Colonic mucosa (tissue), 4 donors: ENCODE results near the gene UGT1A3. TPM values are rescaled to one million over a fixed set of nuclear protein-coding genes. Genes with fewer than 3 reads are reported as not detected.

Experiments
- DNase-seq: peaks from one replicate; pipeline ENCODE4 v3.0.0-alpha.2; 2020
- H3K27ac ChIP-seq: fragments of 200-600 bp; one replicate; pipeline ENCODE4 v1.8.0; 2021
- H3K27me3 ChIP-seq: fragments of 200-600 bp; one replicate; pipeline ENCODE4 v1.8.0; 2021
- H3K36me3 ChIP-seq: fragments of 200-600 bp; one replicate; pipeline ENCODE4 v1.8.0; 2021
- H3K4me1 ChIP-seq: fragments of 200-600 bp; one replicate; pipeline ENCODE4 v1.8.0; 2021; ENCODE audit warnings: mild to moderate bottlenecking
- H3K4me3 ChIP-seq: fragments of 200-600 bp; one replicate; pipeline ENCODE4 v1.8.0; 2021
- H3K9ac ChIP-seq, 2 donors: one replicate each; pipeline ENCODE4 v1.7.0; 2013; ENCODE audit warnings: control low read depth in 2 of 2, low read depth in 2 of 2, low read length in 2 of 2
- H3K9me3 ChIP-seq: fragments of 200-600 bp; one replicate; pipeline ENCODE4 v1.8.0; 2021
- CTCF ChIP-seq: fragments of 200-600 bp; IDR thresholded peaks from one replicate; pipeline ENCODE4 v1.8.0; 2022; ENCODE audit warnings: antibody characterized with exemption, mild to moderate bottlenecking
- intact Hi-C: fragments of 100-400 bp; cut with DNase I; formaldehyde crosslinking; loops from one replicate; pipeline ENCODE4 v1.14.1; 2022
- total RNA-seq, 2 donors: library from RNA; stranded (reverse); fragmentation: NEBNext Ultra II Directional in 1 of 2; extraction: Animal tissue kit (Norgen Biotek cat#: 25700) in 1 of 2; gene quantifications; one replicate each; pipeline ENCODE4 v1.2.1, GENCODE V29; 2021
- donor health status: healthy.
- donor health status: DM: no; HTN: no; CAD: no.
- donor health status: DM: no; HTN: no; CAD: no.

Gene UGT1A3
- total RNA-seq, 2 donors from 2014 or later: 1.0 to 1.9 TPM

DNA sequence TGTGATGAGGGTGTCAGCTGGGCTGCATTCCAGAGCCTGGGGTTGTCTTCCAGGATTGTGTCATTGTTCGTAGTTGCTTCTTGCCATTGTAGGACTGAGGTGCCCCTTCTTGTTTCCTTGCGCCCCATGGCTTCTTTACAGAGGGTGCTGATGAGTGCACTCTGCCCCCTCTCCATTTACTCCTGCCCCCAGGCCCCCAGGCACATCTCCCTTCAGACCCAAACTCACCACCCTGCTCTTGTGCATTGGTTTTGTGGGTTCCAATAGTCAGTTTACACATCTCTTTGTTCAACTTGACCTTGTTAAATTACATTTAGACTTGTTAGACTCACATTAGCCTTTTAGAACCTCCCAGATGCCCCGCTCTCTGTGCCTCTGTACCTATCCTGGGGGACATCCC, 92.4 kb downstream of the UGT1A3 start:
- no peaks in the 10 kb centered on the region for H3K27me3 ChIP-seq
- DNase-seq: no peak
- no peaks in the 10 kb centered on the region for H3K4me1 ChIP-seq
- no peak overlapping the region for H3K9ac ChIP-seq
- intact Hi-C loops: no loop called here
- no peak for TF ChIP-seq CTCF
- no peaks in the 10 kb centered on the region for H3K36me3 ChIP-seq
- H3K4me3 ChIP-seq: no peak overlapping the region
- H3K9me3 ChIP-seq: no peaks in the 10 kb centered on the region
- H3K27ac ChIP-seq: no peak overlapping the region

GRCh38 chr2:233821709-233822100, 92.9 kb downstream of the UGT1A3 start:
- Histone ChIP-seq H3K9ac (no peak overlapping the region), H3K36me3 (no peaks in the 10 kb centered on the region), H3K27ac (no peak overlapping the region), H3K9me3 (no peaks in the 10 kb centered on the region), H3K4me1 (no peaks in the 10 kb centered on the region), H3K27me3 (no peaks in the 10 kb centered on the region), H3K4me3 (no peak overlapping the region)
- no peak for TF ChIP-seq CTCF
- no peak for DNase-seq
- intact Hi-C loops: no loop called here

GRCh38 chr2:233822101-233822771, 93.4 kb downstream of the UGT1A3 start:
- no peaks in the 10 kb centered on the region for H3K9me3 ChIP-seq
- H3K27ac ChIP-seq: no peak overlapping the region
- H3K27me3 ChIP-seq: no peaks in the 10 kb centered on the region
- no peak for DNase-seq
- intact Hi-C loops: no loop called here
- no peaks in the 10 kb centered on the region for H3K36me3 ChIP-seq
- no peaks in the 10 kb centered on the region for H3K4me1 ChIP-seq
- TF ChIP-seq CTCF: no peak
- H3K4me3 ChIP-seq: no peak overlapping the region
- no peak overlapping the region for H3K9ac ChIP-seq

Other genes starting within 250 kb of the UGT1A3 start
- gene USP40, start 162.3 kb upstream of the UGT1A3 start, total RNA-seq: 10 to 100 TPM; 22.1 to 32.7 TPM
- 10 to 100 TPM; 15.9 to 16.8 TPM for gene UGT1A8, start 111.4 kb upstream of the UGT1A3 start, total RNA-seq
- 10 to 100 TPM; 45.2 to 82.9 TPM for gene UGT1A10, start 92.6 kb upstream of the UGT1A3 start, total RNA-seq
- gene UGT1A9, start 57.1 kb upstream of the UGT1A3 start, total RNA-seq: 1 to 10 TPM; 2.0 to 2.3 TPM
- gene UGT1A7, start 47.1 kb upstream of the UGT1A3 start, total RNA-seq: 1 to 10 TPM; 3.1 TPM
- 1 to 10 TPM; 4.4 to 5.5 TPM for gene UGT1A6, start 36.2 kb upstream of the UGT1A3 start, total RNA-seq
- 1 to 10 TPM; 1.1 to 2.4 TPM for gene UGT1A5, start 16.1 kb upstream of the UGT1A3 start, total RNA-seq
- gene UGT1A4, start 10.3 kb upstream of the UGT1A3 start, total RNA-seq: 1 to 10 TPM in 1 of 2 donors, under 1 TPM in 1; 0.93 to 1.8 TPM
- gene UGT1A1, start 31.2 kb downstream of the UGT1A3 start, total RNA-seq: 1 to 10 TPM; 1.2 to 1.9 TPM
- gene MROH2A, start 49.3 kb downstream of the UGT1A3 start, total RNA-seq: not detected
- 10 to 100 TPM in 1 of 2 donors, 1 to 10 TPM in 1; 8.9 to 40.8 TPM for gene HJURP, start 125.5 kb downstream of the UGT1A3 start, total RNA-seq
- not detected for gene TRPM8, start 188.3 kb downstream of the UGT1A3 start, total RNA-seq